Measurements from ENCODE around the gene RBSN.
"Not testable (repeated sequence)": the region's sequence is repeated elsewhere in the genome, so short reads cannot be mapped to it uniquely, and the experiment has no call there.

The RBSN gene

DNA sequence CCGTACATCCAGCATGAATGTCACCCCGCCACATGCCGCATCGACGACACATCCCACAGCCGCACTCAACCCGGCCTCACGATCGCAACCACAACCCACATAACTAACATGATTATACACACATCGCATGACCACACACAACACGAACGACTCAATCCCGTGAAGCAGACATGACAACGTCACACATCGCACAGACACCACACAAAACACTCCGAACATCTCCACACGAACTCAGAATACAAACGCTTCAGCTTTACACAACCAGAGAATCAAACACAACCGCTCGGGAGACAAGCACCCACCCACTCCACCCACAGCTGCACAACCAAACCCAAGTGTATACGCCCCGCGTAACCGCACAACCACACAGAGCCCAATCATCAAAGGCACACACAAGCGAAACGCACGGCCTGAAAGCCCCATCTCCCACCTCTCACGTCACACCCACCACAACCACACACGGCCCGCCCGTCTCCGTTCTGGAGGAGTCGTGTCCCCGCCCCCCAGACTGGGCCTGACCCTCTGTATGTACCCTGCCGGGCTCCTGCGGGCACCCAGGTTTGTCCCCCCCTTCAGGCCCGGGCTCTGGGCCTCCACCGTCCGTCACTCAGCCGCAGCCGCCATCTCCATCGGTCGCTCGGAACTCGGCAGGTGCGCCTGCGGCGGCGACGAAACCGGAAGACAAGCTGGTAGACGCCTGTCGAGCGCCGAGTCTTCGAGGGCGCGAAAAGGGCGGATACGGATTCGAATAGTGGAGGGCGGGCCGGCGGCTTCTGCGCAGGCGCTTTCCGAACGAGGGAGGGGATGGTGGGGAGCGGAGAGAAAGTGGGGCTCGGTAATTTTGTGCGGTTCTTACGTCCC lies at the start of gene RBSN:
RBSN (minus strand) TSS at position 646 of the 861 bp plus-strand sequence. CDS start 3,028 bp downstream, outside the sequence.
- DNase-seq (ENCODE audit: low read depth) = peak; percentile 86

DNA sequence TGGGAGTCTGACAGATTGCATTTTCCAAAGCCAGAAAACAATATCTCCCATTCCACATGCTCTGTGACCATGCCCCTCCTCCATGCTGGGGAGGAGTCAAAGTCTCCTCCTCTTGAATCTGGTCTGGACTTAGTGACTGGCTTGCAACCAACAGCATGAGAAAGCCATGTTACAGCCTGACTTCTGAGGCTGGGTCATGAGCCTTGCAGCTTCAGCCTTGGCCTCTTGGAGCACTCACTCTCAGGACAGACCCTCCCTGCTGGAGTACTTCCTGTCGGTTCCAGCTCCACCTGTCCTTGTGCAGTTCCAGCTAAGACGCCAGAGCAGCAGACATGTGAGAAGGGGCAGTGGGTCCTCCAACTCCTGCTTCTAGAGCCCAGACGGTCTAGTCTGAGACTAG lies 49.7 kb upstream of the RBSN start:
- DNase-seq (ENCODE audit: low read depth) = no peak

DNA sequence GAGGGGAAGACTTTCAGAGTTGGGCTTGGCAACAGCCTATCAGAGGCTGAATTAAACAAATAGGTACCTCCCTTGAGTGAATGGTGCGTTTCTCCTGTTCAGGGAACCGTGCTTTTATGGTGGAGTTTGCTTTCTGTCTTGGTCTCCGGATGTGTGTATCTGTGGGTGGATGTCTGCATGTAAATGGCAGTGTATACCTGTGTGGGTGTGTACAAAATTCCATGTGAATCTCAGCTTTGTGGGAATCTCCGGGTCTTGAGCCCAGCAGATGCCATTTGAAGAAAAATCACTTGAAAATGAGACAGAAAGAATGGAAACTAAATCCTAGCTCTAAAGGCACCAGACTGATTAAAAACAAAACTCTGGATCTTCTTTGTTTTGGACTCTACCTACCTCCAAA lies 37.9 kb upstream of the RBSN start:
- not testable (repeated sequence) for DNase-seq (ENCODE audit: low read depth)

DNA sequence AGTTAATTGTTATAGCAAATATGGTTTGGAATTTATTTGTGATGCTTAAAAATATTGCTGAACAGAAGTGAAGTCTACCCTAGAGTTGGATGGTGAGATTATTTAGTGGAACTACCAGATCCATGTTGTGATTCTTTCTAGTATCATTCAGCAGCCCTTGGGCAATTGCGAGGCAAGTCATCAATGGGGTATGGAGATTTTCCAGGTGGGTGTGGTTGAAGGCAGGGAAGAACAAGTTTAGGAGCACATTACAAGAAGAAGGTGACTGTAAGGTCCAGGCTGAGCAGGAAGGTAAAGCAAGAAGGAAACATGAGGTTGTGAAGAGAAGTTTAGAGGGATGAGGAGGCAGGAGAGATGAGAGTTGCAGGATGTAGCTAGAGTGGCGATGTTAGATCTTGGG lies 36.0 kb upstream of the RBSN start:
- DNase-seq (ENCODE audit: low read depth) = not testable (repeated sequence)

DNA sequence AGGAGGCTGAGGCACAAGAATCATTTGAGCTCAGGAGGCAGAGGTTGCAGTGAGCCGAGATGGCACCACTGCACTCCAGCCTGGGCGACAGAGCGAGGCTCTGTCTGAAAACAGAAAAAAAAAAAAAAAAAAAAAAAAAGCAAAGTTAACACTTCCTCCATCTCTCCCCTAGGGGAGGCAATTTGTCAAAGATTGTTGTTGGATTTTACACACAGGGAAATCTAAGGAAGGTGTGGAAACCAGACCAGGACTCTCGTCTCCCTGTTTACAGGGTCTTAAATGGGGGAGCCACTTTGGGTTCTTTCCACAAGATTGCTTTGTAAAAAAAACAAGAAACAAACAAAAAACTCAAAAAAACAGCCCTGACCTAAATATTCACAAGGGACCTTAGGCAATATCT lies 29.5 kb upstream of the RBSN start:
- DNase-seq (ENCODE audit: low read depth) = not testable (repeated sequence)

DNA sequence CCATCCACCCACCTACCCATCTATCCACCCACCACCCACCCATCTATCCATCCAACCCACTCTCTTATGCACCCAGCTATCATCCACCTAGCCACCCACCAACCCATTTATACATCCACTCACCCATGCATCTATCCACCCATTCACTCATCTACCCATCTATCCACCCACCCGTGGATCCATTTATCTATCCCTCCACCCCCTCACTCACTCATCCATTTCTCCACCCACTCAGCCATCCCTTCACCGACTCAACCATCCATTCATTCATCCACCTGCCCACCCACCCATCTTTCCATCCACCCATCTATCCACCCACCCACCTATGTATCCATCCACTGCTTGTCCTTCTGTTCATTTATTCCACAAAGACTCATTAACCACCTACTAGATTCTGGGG lies 28.0 kb upstream of the RBSN start:
- DNase-seq (ENCODE audit: low read depth) = not testable (repeated sequence)

DNA sequence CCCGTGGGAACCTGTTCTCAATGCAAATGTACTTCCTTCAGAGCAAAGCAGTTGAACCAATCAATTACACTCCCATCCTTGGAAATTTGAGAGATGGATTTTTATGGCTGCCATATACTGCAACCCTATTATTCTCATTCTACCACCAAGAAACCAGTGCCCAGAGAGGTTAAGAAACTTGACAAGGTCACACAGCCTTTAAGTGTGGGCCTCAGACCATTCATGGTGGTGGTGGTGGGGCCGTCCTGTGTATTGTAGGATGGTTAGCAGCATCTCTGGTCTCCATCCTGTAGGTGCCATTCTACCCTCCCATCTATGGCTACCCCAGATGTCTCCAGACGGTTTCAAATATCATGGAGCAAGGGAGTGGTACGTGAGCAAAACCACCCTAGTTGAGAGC lies 23.4 kb upstream of the RBSN start:
- no peak for DNase-seq (ENCODE audit: low read depth)

DNA sequence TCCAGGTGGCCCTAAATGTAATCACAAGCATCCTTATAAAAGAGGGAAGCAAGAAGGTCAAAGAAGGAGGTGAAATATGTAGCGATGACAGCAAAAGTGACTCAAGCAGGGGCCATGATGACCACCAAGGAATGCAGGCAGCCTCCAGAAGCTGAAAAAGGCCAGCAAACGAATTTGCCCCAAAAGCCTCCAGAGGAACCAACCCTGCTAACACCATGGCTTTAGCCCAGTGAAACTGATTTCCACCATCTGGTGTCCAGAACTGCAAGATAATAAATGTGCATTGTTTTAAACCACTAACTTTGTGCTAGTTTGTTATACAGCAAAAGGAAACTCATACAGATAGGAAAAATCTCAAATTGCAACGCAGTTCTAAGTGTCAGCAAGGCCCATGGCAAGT lies 23.0 kb upstream of the RBSN start:
- peak; percentile 12 for DNase-seq (ENCODE audit: low read depth)

DNA sequence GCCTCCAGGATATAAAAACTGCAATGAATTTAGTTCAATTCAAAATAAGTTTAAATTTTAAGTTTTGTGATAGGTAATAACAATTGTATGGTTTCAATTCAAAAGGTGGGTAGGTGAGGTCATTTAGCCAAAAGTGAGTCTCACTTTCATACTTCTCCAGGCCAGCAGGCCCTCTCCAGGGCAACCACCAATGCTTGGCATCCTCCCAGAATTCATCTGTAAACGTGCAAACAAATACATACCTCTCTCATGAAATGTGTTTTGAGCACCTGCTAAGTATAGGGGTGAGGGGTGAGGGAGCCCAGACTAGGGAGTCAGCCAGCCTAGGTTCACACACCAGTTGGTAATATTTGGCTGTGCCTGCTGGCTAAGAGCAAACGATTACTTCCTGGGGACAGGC lies 22.0 kb upstream of the RBSN start:
- no peak for DNase-seq (ENCODE audit: low read depth)

DNA sequence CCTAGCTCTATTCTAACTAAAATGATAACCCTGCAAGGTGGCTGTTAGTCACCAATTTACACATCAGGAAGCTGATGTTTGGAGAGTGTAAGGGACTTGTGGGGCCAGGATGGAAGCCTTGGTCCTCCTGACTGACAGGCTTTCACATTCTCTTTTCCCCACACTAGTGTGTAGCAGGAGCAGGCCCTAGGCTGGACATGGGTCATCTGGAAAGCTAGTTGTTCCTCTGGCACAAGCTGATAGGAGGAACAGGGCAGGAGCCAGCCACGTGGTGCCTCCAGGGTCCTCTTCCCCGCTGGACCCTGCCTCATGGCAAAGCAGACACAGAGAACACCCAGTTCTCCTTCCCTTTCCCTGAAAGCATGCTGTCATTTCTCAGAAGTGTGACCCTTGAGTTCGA lies 18.1 kb upstream of the RBSN start:
- no peak for DNase-seq (ENCODE audit: low read depth)

DNA sequence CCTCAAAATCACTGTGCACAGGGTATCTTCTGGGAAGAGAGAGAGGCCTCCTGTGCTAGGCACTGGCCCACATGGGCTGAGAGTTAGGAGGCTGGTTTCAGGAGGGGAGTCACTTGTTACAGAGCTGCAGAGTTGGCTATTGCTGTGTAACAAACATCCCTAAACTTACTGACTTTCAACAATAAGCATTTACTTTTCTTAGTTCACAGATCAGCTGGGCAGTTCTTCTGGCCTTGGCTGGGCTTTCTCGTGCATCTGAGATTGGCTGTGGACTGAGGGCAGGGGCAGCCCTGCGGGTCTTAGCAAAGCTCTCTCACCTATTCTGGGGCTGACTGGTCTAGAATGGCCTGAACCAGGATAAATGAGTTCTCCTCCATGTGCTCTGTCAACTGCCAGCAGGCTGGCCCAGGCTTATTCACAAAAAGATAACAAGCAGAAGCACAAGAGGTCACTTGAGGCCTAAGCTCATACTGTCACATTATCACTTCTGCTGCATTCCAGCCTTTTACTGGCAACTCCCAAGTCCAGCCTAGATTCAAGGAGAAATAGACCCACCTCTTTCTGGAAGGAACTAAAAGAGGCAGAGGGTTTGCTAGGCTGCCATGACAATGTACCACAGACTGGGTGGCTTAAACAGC lies 17.2 kb upstream of the RBSN start:
- no peak for DNase-seq (ENCODE audit: low read depth)

DNA sequence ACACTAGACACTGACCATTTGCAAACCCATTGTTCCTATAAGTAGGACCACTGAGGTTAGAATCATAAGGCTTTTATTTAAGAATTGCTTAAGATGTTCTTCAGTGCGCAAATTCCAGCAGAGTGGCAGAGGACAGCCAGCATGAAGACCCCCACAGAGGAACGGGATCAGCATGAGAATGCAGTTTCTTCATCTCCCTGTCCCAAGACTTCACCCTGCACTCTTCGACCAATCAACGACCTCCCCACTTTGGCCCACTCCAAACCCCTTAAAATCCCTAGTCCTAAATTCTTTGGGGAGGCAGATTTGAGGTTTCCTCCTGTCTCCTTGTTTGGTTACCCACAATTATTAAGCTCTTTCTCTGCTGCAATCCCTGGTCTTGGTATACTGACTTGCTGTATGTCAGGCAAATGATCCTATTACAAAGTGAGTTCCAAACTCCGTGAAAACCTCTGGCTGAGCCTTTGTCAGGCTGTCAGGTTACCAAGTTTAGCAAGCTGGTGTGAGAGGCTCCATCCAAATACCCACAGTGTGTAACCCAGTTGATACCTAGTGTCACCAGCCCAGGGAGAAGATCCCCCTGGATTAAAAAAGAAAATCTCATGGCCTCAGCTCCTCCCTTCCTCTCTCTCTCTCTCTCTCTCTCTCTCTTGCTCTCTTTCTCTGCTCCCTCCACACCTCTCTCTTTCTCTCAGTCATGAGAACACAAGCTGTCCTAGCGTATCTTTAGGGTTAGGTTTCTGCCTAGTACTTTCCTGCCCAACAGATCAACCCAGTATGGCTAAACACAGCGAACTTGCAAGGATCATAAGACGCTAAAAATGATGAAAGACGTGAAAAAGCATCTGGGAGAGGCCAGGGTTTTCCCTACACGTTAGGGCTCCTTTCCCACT lies 15.8 kb upstream of the RBSN start:
- DNase-seq (ENCODE audit: low read depth) = no peak

DNA sequence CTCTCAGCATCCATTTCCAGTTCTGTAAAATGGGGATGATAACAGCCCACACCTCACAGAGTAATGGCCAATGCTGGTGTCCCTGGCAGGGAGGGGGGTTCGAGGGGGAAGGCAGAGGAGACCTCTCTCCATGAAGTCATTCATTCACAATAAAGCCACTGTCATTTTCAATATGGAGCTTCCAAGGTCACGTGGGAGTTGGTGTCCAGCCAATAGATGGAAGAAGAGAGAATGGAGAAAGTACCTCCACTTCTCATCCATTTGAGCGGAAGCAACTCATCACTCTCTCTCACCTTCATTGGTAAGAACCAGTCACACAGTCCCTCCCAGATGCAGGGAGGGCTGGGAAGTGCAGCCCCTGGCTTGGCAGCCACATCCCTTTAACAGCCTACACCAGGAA lies 14.9 kb upstream of the RBSN start:
- no peak for DNase-seq (ENCODE audit: low read depth)

DNA sequence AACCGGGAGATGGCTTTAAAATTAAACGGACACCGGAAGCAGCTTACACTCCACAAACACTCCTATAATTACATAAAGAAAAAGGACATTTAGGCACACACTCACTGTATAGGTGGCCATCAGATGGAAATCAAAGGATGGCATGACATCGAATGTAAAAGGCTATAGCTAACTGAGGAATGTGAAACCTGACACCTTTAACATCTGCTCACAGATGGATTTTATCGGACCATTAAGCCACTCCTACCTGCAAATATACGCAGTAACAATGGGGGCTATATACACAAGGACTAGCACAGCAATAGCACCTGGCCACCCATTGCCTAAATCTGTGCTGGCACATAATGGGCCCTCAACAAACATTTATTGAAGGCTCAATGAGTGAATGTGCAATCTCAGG lies 14.5 kb upstream of the RBSN start:
- no peak for DNase-seq (ENCODE audit: low read depth)

DNA sequence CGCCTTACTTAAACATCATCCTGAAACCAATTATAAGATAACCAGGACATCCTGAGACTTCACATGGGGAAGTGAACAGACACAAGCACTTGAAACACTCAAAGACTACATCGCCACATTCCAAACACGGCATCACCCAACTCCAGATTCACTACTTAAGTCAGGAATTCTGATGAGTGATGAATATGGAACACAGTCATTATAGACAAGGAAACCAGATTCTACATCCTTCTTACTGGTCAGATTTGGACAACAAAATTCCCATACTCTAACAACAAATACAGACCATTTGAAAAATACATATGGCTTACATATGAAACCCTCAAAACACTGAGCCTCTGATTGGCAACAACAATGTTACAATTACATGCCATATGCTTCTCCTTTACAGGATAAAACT lies 13.1 kb upstream of the RBSN start:
- no peak for DNase-seq (ENCODE audit: low read depth)

DNA sequence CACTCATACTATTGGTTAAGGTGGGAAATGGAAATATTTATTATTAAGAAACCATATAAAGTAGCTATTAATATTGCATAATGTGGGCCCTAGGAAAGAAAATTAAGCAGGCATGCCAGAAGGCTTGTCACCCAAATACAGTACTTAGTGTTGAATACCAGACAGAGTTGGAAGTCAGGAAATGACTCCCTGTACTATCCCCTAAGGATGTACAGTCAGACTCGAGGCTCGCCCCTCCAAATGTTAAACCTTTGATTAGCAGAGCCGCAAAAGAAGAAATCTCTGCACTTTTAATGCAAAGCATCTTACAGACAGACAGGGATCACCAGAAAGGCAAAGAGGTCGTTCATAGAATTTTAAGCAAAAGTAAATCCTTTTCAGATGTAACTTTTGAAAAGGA lies 11.3 kb upstream of the RBSN start:
- DNase-seq (ENCODE audit: low read depth) = no peak

DNA sequence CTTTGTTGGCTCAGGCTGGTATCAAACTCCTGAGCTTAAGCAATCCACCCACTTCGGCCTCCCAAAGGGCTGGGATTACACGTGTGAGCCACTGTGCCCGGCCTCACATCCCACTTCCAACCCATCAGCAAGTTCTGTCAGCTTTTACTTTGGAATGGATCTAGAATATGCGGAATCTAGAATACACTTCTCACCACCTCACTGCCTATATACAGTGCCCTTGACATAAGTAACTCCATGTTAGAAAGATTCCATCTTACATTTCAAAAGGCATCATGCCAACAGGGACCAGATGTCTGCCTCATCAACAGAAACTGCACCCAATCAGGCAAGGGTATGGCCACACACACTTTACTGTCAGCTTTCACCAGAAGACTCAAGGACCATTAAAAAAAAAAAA lies 9.9 kb upstream of the RBSN start:
- no peak for DNase-seq (ENCODE audit: low read depth)

DNA sequence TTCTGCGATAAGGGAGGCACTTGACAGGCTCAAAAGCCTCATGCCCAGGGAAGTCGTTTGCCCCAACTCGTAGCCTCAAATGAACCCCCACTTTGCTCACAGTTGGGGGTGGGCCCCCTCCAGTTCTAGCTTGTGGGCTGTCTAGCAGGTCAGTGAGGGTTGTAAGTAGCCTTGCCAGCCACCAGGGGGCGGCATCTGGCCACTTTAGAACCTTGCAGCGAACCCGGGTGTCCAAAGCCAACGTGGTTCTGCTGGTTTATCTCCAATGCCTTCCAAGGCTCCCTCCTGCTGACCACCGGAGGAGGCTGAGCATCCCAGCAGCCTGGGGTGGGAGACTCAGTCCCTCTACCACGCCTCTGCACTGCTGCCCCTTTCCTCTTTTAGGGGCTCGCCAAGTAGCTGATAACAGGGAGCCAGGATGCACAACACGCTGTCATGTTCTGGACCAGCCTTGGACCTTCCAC lies 9.2 kb upstream of the RBSN start:
- peak; percentile 23 for DNase-seq (ENCODE audit: low read depth)

DNA sequence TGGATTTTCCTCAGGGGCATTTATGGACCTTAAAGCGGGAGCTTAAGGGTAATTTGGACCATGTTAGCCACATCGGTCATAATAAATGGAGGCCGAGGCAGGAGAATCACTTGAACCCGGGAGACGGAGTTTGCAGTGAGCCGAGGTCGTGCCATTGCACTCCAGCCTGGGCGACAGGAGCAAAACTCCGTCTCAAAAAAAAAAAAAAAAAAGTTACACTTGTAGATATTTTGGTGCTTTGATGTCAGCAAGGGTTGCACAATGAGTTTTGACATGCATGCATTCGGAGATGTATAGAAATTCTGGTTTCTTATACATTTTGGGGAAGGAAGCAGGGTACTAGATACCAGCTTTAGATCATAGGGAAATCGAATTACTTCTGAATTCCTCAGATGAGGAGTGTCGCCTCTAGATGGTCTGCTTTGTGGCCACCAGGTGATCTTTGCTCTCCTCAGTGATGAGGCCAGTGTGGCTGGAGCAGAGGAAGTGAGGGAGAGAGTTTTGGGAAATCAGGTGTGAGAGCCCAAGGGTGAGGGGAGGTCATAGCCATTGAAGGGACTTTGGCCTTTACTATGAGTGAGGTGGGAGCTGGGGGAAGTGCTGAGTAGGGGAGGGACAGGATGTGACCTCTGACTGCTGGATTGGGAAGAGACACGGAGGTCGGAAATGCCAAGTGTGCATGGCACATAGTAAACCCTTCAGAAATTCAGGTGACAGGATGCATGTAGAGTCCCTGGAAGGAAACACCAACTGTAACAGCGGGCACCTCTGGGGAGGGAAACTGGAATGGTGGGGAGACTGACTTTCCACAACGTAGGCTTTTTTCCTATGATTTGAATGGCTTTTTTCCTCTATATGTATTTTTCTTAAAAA lies 8.4 kb upstream of the RBSN start:
- DNase-seq (ENCODE audit: low read depth) = no peak

DNA sequence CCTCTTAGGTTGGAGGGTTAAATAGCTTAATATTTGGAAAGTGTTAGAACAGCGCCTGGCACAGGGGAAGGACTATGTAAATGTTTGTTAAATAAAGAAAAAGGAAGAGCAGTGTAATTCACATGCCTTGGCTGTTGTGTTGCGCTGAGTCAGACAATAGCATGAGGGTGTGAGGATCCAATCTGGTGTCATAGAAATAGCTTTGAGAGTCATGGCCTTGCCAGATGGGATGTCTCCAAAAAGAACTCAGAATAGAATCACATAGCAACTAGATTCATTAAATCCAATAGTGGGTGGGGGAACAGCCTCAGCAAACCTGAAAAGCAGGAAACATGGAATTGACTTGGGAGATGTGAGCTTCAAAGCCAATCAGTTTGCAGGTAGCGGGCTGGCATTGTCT lies 3.9 kb upstream of the RBSN start:
- no peak for DNase-seq (ENCODE audit: low read depth)

DNA sequence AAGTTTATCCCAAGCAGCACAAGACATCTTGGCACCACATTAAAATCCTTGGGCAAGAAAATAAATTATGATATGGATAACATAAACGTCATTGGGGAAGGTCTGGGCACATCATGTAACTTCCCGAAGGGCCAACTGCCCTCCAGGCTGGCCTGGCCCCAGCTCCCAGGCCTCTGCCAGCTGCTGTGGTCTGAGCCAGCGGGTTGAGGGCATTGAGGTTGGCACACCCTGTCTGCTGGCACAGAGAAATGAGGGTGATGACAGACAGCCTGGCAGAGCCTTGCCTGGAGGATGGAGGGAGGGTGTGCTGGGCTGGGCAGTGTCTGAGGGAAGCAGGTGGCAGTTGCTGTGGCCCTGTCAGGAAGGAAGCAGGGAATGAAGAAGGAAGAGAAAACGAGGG lies 3.3 kb upstream of the RBSN start:
- no peak for DNase-seq (ENCODE audit: low read depth)
